Small intestine (tissue), 7 donors: ENCODE data around the gene DHX15. TPM values are rescaled to one million over a fixed set of nuclear protein-coding genes. Genes with fewer than 3 reads are reported as not detected.

Source experiments
- DNase-seq, 2 donors: peaks; one replicate each; pipeline versions ENCODE4 v3.0.0 to v3.0.0-alpha.2; 2013
- FAIRE-seq: peaks from 2 replicates; lab custom pipeline; 2012; peaks lifted over from hg19 to GRCh38; lab: Jason Lieb, UNC
- H3K27ac ChIP-seq, 3 donors: one replicate each; pipeline ENCODE4 v1.5.1; 2013; ENCODE audit warnings: low read length in 2 of 3, mild to moderate bottlenecking in 2 of 3, control low read depth in 1 of 3, inconsistent platforms in 1 of 3, low read depth in 1 of 3, moderate library complexity in 1 of 3
- H3K27me3 ChIP-seq, 3 donors: one replicate each; pipeline ENCODE4 v1.6.1; 2013; ENCODE audit warnings: low read length in 3 of 3, inconsistent platforms in 1 of 3; ENCODE audit not compliant: control insufficient read depth in 3 of 3, insufficient read depth in 3 of 3
- H3K36me3 ChIP-seq, 3 donors: one replicate each; pipeline ENCODE4 v1.6.1; 2013; ENCODE audit warnings: low read length in 3 of 3, inconsistent platforms in 1 of 3, low read depth in 1 of 3, mild to moderate bottlenecking in 1 of 3, moderate library complexity in 1 of 3; ENCODE audit not compliant: control insufficient read depth in 3 of 3, insufficient read depth in 2 of 3
- H3K4me1 ChIP-seq, 3 donors: one replicate each; pipeline ENCODE4 v1.6.1; 2013; ENCODE audit warnings: low read length in 2 of 3, inconsistent platforms in 1 of 3, low read depth in 1 of 3, mild to moderate bottlenecking in 1 of 3, moderate library complexity in 1 of 3; ENCODE audit not compliant: control insufficient read depth in 3 of 3, insufficient read depth in 2 of 3
- H3K4me3 ChIP-seq, 3 donors: one replicate each; pipeline ENCODE4 v1.5.1; 2013; ENCODE audit warnings: low read length in 3 of 3, control low read depth in 1 of 3, inconsistent platforms in 1 of 3, low read depth in 1 of 3, mild to moderate bottlenecking in 1 of 3, moderate library complexity in 1 of 3
- H3K9me3 ChIP-seq, 2 donors: one replicate each; pipeline ENCODE4 v1.6.1; 2013; ENCODE audit warnings: low read depth in 1 of 2, low read length in 1 of 2; ENCODE audit not compliant: control insufficient read depth in 2 of 2, insufficient read depth in 1 of 2
- WGBS, 3 donors: extraction: QIAGEN DNeasy Blood & Tissue Kit; methylation state at CpG; one replicate each; pipeline ENCODE4 v1.1.7; 2013; 5-methylcytosine and 5-hydroxymethylcytosine counted together
- polyA plus RNA-seq, 4 donors: library from polyadenylated mRNA; stranded (reverse) in 3 of 4; unstranded in 1 of 4; fragments of 200-250 nt in 3 of 4; fragments of 120-200 nt in 1 of 4; gene quantifications; one replicate each; pipeline versions ENCODE4 v1.2.1 to v1.2.3, GENCODE V29; 2013
- donor health status: healthy with polysubstance abuse.
- donor health status: control.
- donor health status: control.
- donor health status: Bipolar disorder and iron deficiency.
- donor health status: healthy.

Gene DHX15
- polyA plus RNA-seq, 4 donors: 47.6 to 129 (median 54.2) TPM

GRCh38 chr4:24564488-24564887 is 19.9 kb downstream of the DHX15 start:
- FAIRE-seq (no peak), DNase-seq (peak in 1 of 2 donors; percentile 16)
- Histone ChIP-seq H3K4me3 (no peak overlapping the region), H3K36me3 (peaks cover 0 to 26% (median 5%) of the 10 kb centered on the region in 3 donors), H3K9me3 (no peaks in the 10 kb centered on the region), H3K27ac (no peak overlapping the region), H3K27me3 (no peaks in the 10 kb centered on the region), H3K4me1 (peaks cover 4 to 10% (median 5%) of the 10 kb centered on the region in 3 donors)
- 57 to 69% (median 63%) methylated on average over 2 of the region's 2 CpGs for WGBS, 3 donors

GRCh38 chr4:24561438-24562139 is 22.8 kb downstream of the DHX15 start:
- WGBS, 3 donors: 79 to 91% (median 81%) methylated on average over 8 of the region's 8 CpGs

GRCh38 chr4:24560868-24561368 is 23.4 kb downstream of the DHX15 start:
- Histone ChIP-seq H3K9me3 (no peaks in the 10 kb centered on the region), H3K27ac (no peak overlapping the region), H3K27me3 (no peaks in the 10 kb centered on the region), H3K36me3 (peaks cover 0 to 10% (median 0%) of the 10 kb centered on the region in 3 donors), H3K4me1 (peaks cover 0 to 6% (median 5%) of the 10 kb centered on the region in 3 donors), H3K4me3 (no peak overlapping the region)
- DNase-seq (no peak), FAIRE-seq (no peak)
- WGBS, 3 donors: 34 to 53% (median 48%) methylated on average over 3 of the region's 3 CpGs

More at GRCh38 chr4:24561438-24562139, 22.8 kb downstream of the DHX15 start:
- H3K9me3 ChIP-seq: no peaks in the 10 kb centered on the region
- no peak for DNase-seq
- no peak overlapping the region for H3K4me3 ChIP-seq
- no peak overlapping the region for H3K27ac ChIP-seq
- no peak for FAIRE-seq
- H3K36me3 ChIP-seq: peaks cover 0 to 17% (median 3%) of the 10 kb centered on the region in 3 donors
- H3K27me3 ChIP-seq: no peaks in the 10 kb centered on the region
- H3K4me1 ChIP-seq: peaks cover 4 to 10% (median 5%) of the 10 kb centered on the region in 3 donors

- Histone ChIP-seq H3K27ac (no peak overlapping the region), H3K9me3 (no peaks in the 10 kb centered on the region), H3K4me1 (peaks cover 0 to 5% (median 0%) of the 10 kb centered on the region in 3 donors), H3K27me3 (no peaks in the 10 kb centered on the region), H3K4me3 (no peak overlapping the region), H3K36me3 (peaks cover 0 to 9% (median 0%) of the 10 kb centered on the region in 3 donors)
- WGBS, 3 donors: 78 to 85% (median 81%) methylated on average over 2 of the region's 2 CpGs
- FAIRE-seq (no peak), DNase-seq (no peak)
Observed at GRCh38 chr4:24559889-24560288, 24.5 kb downstream of the DHX15 start.

GRCh38 chr4:24559032-24559821 is 25.1 kb downstream of the DHX15 start:
- no peak overlapping the region for H3K4me3 ChIP-seq
- WGBS, 3 donors: 75 to 80% (median 78%) methylated on average over 3 of the region's 3 CpGs
- H3K27ac ChIP-seq: no peak overlapping the region
- H3K4me1 ChIP-seq: peaks cover 0 to under 1% (median 0%) of the 10 kb centered on the region in 3 donors
- H3K36me3 ChIP-seq: peaks cover 0 to 9% (median 0%) of the 10 kb centered on the region in 3 donors
- no peaks in the 10 kb centered on the region for H3K9me3 ChIP-seq
- DNase-seq (no peak), FAIRE-seq (no peak)
- no peaks in the 10 kb centered on the region for H3K27me3 ChIP-seq

GRCh38 chr4:24557026-24558025 is 27.0 kb downstream of the DHX15 start:
- H3K4me1 ChIP-seq: no peaks in the 10 kb centered on the region

GRCh38 chr4:24551492-24552289 is 32.7 kb downstream of the DHX15 start:
- FAIRE-seq (no peak), DNase-seq (no peak)
- no peaks in the 10 kb centered on the region for H3K9me3 ChIP-seq
- no peak overlapping the region for H3K4me3 ChIP-seq
- H3K4me1 ChIP-seq: no peaks in the 10 kb centered on the region
- 79 to 87% (median 85%) methylated on average over 2 of the region's 2 CpGs for WGBS, 3 donors
- H3K36me3 ChIP-seq: peaks cover 2 to 24% (median 5%) of the 10 kb centered on the region in 3 donors
- H3K27ac ChIP-seq: no peak overlapping the region
- no peaks in the 10 kb centered on the region for H3K27me3 ChIP-seq

More at GRCh38 chr4:24557026-24558025, 27.0 kb downstream of the DHX15 start:
- DNase-seq: peak; percentile 56 to 60
- WGBS, 3 donors: 40 to 48% (median 48%) methylated on average over 8 of the region's 8 CpGs
- peaks cover 2 to 17% (median 5%) of the 10 kb centered on the region in 3 donors for H3K36me3 ChIP-seq
- H3K27ac ChIP-seq: peak overlapping the region in 2 of 3 donors; percentile 10 to 55
- no peak overlapping the region for H3K4me3 ChIP-seq
- no peaks in the 10 kb centered on the region for H3K27me3 ChIP-seq
- no peak for FAIRE-seq
- H3K9me3 ChIP-seq: no peaks in the 10 kb centered on the region
